Heart right ventricle (tissue), 16 donors: ENCODE results near the gene ARHGAP36. TPM values are rescaled to one million over a fixed set of nuclear protein-coding genes. Genes with fewer than 3 reads are reported as not detected.

Source experiments
- ATAC-seq, 8 donors: fragments of 200-7000 bp; cut with Tn5 transposase; one replicate each; pipeline ENCODE4 v1.9.1; 2020; ENCODE audit warnings: mild to moderate bottlenecking in 8 of 8, moderate library complexity in 8 of 8, moderate number of reproducible peaks in 1 of 8
- DNase-seq, 2 donors: peaks; one replicate each; pipeline ENCODE4 v3.0.0-alpha.2; 2020
- H3K27ac ChIP-seq, 10 donors: fragments of 200-600 bp; sonication (generic) in 2 of 10; one replicate each; pipeline versions ENCODE4 v1.5.0 to v1.8.0; 2020 to 2022; ENCODE audit warnings: mild to moderate bottlenecking in 3 of 10
- H3K27me3 ChIP-seq, 7 donors: fragments of 200-600 bp; one replicate each; pipeline ENCODE4 v1.8.0; 2021 to 2022; ENCODE audit warnings: mild to moderate bottlenecking in 2 of 7
- H3K36me3 ChIP-seq, 9 donors: fragments of 200-600 bp; sonication (generic) in 1 of 9; one replicate each; pipeline versions ENCODE4 v1.5.0 to v1.8.0; 2020 to 2022; ENCODE audit warnings: mild to moderate bottlenecking in 2 of 9
- H3K4me1 ChIP-seq, 9 donors: fragments of 200-600 bp; sonication (generic) in 1 of 9; one replicate each; pipeline versions ENCODE4 v1.5.0 to v1.8.0; 2020 to 2022; ENCODE audit warnings: mild to moderate bottlenecking in 4 of 9
- H3K4me3 ChIP-seq, 10 donors: fragments of 200-600 bp; sonication (generic) in 2 of 10; one replicate each; pipeline versions ENCODE4 v1.5.0 to v1.8.0; 2020 to 2022; ENCODE audit warnings: mild to moderate bottlenecking in 7 of 10, moderate library complexity in 2 of 10
- H3K9me3 ChIP-seq, 11 donors: fragments of 200-600 bp in 10 of 11; sonication (generic) in 2 of 11; one replicate each; pipeline versions ENCODE4 v1.5.0 to v1.8.0; 2013 to 2022; ENCODE audit warnings: mild to moderate bottlenecking in 2 of 11, control low read depth in 1 of 11, moderate library complexity in 1 of 11
- CTCF ChIP-seq, 9 donors: fragments of 200-600 bp; sonication (generic) in 2 of 9; IDR thresholded peaks; one replicate each; pipeline versions ENCODE4 v1.5.0 to v1.8.0; 2021 to 2022; ENCODE audit warnings: antibody characterized with exemption in 9 of 9, mild to moderate bottlenecking in 5 of 9, moderate library complexity in 1 of 9
- WGBS, 2 donors: extraction: QIAGEN DNeasy Blood & Tissue Kit; methylation state at CpG; one replicate each; pipeline ENCODE4 v1.1.7; 2013; ENCODE audit warnings: inconsistent platforms in 1 of 2; 5-methylcytosine and 5-hydroxymethylcytosine counted together
- intact Hi-C, 10 donors: fragments of 100-400 bp; cut with DNase I; formaldehyde crosslinking; loops; one replicate each; pipeline versions ENCODE4 v1.11.1 to v1.14.2; 2022
- polyA plus RNA-seq, 2 donors: library from polyadenylated mRNA; stranded (reverse); fragments of 200-250 nt; gene quantifications; one replicate each; pipeline ENCODE4 v1.2.3, GENCODE V29; 2013
- total RNA-seq, 10 donors: library from RNA; stranded (reverse); fragmentation: NEBNext Ultra II Directional in 3 of 10; extraction: Animal tissue kit (Norgen Biotek cat#: 25700) in 3 of 10; gene quantifications; one replicate each; pipeline versions ENCODE4 v1.2.1 to v1.2.4, GENCODE V29; 2021 to 2023
- donor health status: Arrhythmogenic right ventricular cardiomyopathy.
- donor health status: ischemic (EF 13 %, LVEDD 7.1; RV severe dilation, severe dysfunction).
- donor health status: healthy with polysubstance abuse.
- donor health status: DM: no; HTN: yes; CAD: no.
- donor health status: DM: no; HTN: no; CAD: no.
- donor health status: ischemic (EF 25% LVEDD 6.9; RV normal size, moderate dysfunction).
- donor health status: ischemic (EF 25% LVEDD 5.7; RV mildly dilated, moderate dysfunction).
- donor health status: healthy.
- donor health status: DM: yes; HTN: yes; CAD: no.
- donor health status: Ischemic cardiomyopathy.
- donor health status: ischemic (EF 35%, LVEDD 5.7; RV mildly dilated, moderate dysfunction).
- donor health status: nonischemic (EF 11% LVEDD 7.7; RV severe dilation, severe dysfunction).
- donor health status: DM: yes; HTN: yes; CAD: no.
- donor health status: PGD.
- donor health status: ischemic (EF 29% LVEDD 5.4; RV normal size, mild dysfunction).
- donor health status: nonischemic (EF 23%, LVEDD 6.1; RV moderate dilation, normal function).

ARHGAP36 gene
- total and polyA plus RNA-seq, 12 donors = not detected

GRCh38 chrX:131081772-131082740, 23.9 kb downstream of the ARHGAP36 start:
- H3K27ac ChIP-seq = no peak overlapping the region
- WGBS, 2 donors = 1% methylated on average over 40 to 75 of the region's 75 CpGs
- no peak overlapping the region for H3K4me3 ChIP-seq
- no peaks in the 10 kb centered on the region for H3K9me3 ChIP-seq
- no peaks in the 10 kb centered on the region for H3K4me1 ChIP-seq
- H3K27me3 ChIP-seq = peaks cover 0 to 79% (median 23%) of the 10 kb centered on the region in 7 donors
- intact Hi-C loops = no loop called here
- no peak for TF ChIP-seq CTCF (IDR thresholded peaks at IDR 0.05)
- no peaks in the 10 kb centered on the region for H3K36me3 ChIP-seq
- DNase-seq (no peak), ATAC-seq (no peak)

- intact Hi-C loops = no loop called here
- DNase-seq = no peak
- Histone ChIP-seq H3K4me3 (no peak overlapping the region), H3K4me1 (no peaks in the 10 kb centered on the region), H3K27me3 (peaks cover 0 to 87% (median 23%) of the 10 kb centered on the region in 7 donors), H3K27ac (no peak overlapping the region), H3K9me3 (no peaks in the 10 kb centered on the region), H3K36me3 (no peaks in the 10 kb centered on the region)
- no peak for ATAC-seq
- TF ChIP-seq CTCF (IDR thresholded peaks at IDR 0.05) = no peak
- 1 to 2% methylated on average over 34 of the region's 34 CpGs for WGBS, 2 donors
These were observed 25.5 kb downstream of the ARHGAP36 start for GRCh38 chrX:131083510-131084142.

- DNase-seq (no peak), ATAC-seq (no peak)
- Histone ChIP-seq H3K27me3 (peaks cover 0 to 86% (median 23%) of the 10 kb centered on the region in 7 donors), H3K4me1 (no peaks in the 10 kb centered on the region), H3K9me3 (no peaks in the 10 kb centered on the region), H3K27ac (no peak overlapping the region), H3K4me3 (no peak overlapping the region), H3K36me3 (no peaks in the 10 kb centered on the region)
- WGBS, 2 donors = 3 to 8% methylated on average over 7 of the region's 7 CpGs
- intact Hi-C loops = no loop called here
- TF ChIP-seq CTCF (IDR thresholded peaks at IDR 0.05) = no peak
These were observed 26.0 kb downstream of the ARHGAP36 start for GRCh38 chrX:131084145-131084544.

- H3K4me1 ChIP-seq = no peaks in the 10 kb centered on the region
- H3K9me3 ChIP-seq = peaks cover 0 to 5% (median 0%) of the 10 kb centered on the region in 11 donors
- DNase-seq (no peak), ATAC-seq (no peak)
- H3K27ac ChIP-seq = no peak overlapping the region
- intact Hi-C loops = no loop called here
- no peak for TF ChIP-seq CTCF (IDR thresholded peaks at IDR 0.05)
- H3K36me3 ChIP-seq = no peaks in the 10 kb centered on the region
- no peak overlapping the region for H3K4me3 ChIP-seq
- no peaks in the 10 kb centered on the region for H3K27me3 ChIP-seq
- 96 to 97% methylated on average over 27 of the region's 27 CpGs for WGBS, 2 donors
These were observed 78.6 kb downstream of the ARHGAP36 start for GRCh38 chrX:131136776-131137175.
